Activated CD4-positive, alpha-beta memory T cell treated with anti-CD3 and anti-CD28 coated beads, Interleukin-2, amount 10 ng/mL, durations not matched to agents 7 days and 5 days (primary cell): ENCODE measurements around the gene NUDT5. TPM values are rescaled to one million over a fixed set of nuclear protein-coding genes. Genes with fewer than 3 reads are reported as not detected.

Experiments used
- CTCF ChIA-PET: fragments of 350-600 bp; sonication (Branson Sonifier 250); formaldehyde crosslinking; loops from one replicate; lab custom pipeline; 2021; ENCODE audit warnings: antibody characterized with exemption, inconsistent platforms; lab: Charles Lee
- POLR2A ChIA-PET: fragments of 350-600 bp; sonication (Branson Sonifier 250); formaldehyde crosslinking; loops from one replicate; lab custom pipeline; 2021; ENCODE audit warnings: antibody characterized with exemption; lab: Charles Lee
- DNase-seq: peaks from one replicate; pipeline ENCODE4 v3.0.0-alpha.2; 2020
- H3K27ac Mint-ChIP-seq: one replicate; pipeline ENCODE4 v1.8.0; 2021; ENCODE audit warnings: mild to moderate bottlenecking, mixed read lengths
- H3K27me3 Mint-ChIP-seq: one replicate; pipeline ENCODE4 v1.8.0; 2021; ENCODE audit warnings: mixed read lengths
- H3K36me3 Mint-ChIP-seq: one replicate; pipeline ENCODE4 v1.8.0; 2021; ENCODE audit warnings: low read depth, mixed read lengths
- H3K4me1 Mint-ChIP-seq: one replicate; pipeline ENCODE4 v1.8.0; 2021; ENCODE audit warnings: mixed read lengths
- H3K4me3 Mint-ChIP-seq: one replicate; pipeline ENCODE4 v1.8.0; 2021; ENCODE audit warnings: mild to moderate bottlenecking, mixed read lengths
- H3K9me3 Mint-ChIP-seq: one replicate; pipeline ENCODE4 v1.8.0; 2021; ENCODE audit warnings: mixed read lengths
- total RNA-seq, 2 experiments: library from RNA; stranded (reverse); gene quantifications; one replicate each; pipeline ENCODE4 v1.2.3, GENCODE V29; 2021

Gene NUDT5
- total RNA-seq, 2 experiments from 2014 or later, result 91.6 to 91.7 TPM

DNA sequence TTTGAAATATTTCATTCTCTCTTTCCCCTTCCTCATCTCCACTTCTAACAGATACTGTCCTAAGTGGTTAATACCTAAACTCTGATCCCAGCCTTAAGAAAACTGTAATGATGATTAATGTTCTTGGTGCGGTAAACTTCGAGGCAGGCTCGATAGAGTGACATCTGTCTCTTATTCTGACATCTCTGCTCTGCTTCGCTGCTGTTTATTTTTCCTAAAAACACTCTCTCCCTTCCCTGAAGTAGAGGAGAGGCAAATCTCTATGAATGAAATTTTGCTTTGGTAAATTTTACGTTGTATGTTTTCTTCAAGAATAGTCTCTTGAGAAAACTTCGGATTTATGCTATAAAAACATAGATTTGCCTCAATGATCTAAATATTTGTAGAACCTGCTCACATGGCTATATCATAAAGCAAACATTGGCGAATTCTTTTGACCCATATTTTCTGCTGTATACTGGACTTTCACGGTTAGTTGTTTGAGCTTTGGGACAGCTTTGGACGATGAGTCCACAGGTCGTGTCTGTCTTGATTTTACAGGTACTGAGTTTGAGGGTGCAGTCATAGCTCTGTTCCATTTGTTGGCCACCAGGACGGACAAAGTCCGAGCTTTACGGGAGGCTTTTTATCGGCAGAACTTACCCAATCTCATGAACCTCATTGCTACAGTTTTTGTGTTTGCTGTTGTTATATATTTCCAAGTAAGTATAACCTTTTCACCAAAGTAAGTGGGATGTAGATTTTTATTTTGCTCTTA is 39.1 kb downstream of the NUDT5 start:
- H3K27ac Mint-ChIP-seq, result no peak overlapping the region
- ChIA-PET POLR2A (no interaction called here), CTCF (no interaction called here)
- peaks cover 37% of the 10 kb centered on the region for H3K36me3 Mint-ChIP-seq
- H3K27me3 Mint-ChIP-seq, result no peaks in the 10 kb centered on the region
- no peaks in the 10 kb centered on the region for H3K9me3 Mint-ChIP-seq
- H3K4me3 Mint-ChIP-seq, result no peak overlapping the region
- no peak for DNase-seq
- peaks cover 1% of the 10 kb centered on the region for H3K4me1 Mint-ChIP-seq

- POLR2A ChIA-PET, result no interaction called here
- DNase-seq, result no peak
- Mint-ChIP-seq H3K4me1 (no peaks in the 10 kb centered on the region), H3K4me3 (no peak overlapping the region), H3K36me3 (peaks cover 35% of the 10 kb centered on the region), H3K9me3 (no peaks in the 10 kb centered on the region), H3K27me3 (no peaks in the 10 kb centered on the region), H3K27ac (no peak overlapping the region)
- CTCF ChIA-PET, result no interaction called here
Measured at GRCh38 chr10:12154516-12154915, 41.2 kb downstream of the NUDT5 start.

DNA sequence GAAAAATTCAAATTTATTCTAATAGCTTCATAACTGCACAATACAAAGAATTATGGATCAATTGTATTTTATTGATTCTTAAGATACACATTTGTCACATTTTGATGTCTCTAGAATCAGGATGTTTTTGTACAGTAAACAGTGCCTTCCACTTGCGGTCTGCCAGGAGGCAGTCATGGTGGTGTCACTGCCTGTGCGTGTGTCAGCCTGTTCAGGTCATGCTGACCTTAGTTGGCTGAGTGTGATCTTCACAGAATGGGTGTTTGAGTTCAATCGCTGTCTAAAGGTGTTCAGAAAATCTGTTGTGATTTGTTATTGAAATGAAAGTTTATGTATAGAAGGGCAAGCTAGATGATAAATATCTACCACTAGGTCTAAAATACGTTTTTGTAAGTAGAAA is 45.5 kb downstream of the NUDT5 start:
- CTCF ChIA-PET, result no interaction called here
- Mint-ChIP-seq H3K27me3 (no peaks in the 10 kb centered on the region), H3K9me3 (no peaks in the 10 kb centered on the region), H3K4me1 (no peaks in the 10 kb centered on the region), H3K36me3 (peaks cover 37% of the 10 kb centered on the region), H3K4me3 (no peak overlapping the region), H3K27ac (no peak overlapping the region)
- no peak for DNase-seq
- POLR2A ChIA-PET, result no interaction called here

GRCh38 chr10:12144538-12144937 is 51.2 kb downstream of the NUDT5 start:
- peaks cover 47% of the 10 kb centered on the region for H3K36me3 Mint-ChIP-seq
- H3K27me3 Mint-ChIP-seq, result no peaks in the 10 kb centered on the region
- ChIA-PET CTCF (interaction anchor here (0.6 kb wide), 1 partner anchor 36 kb away, joined by 3 read pairs; no protein-coding TSS in a partner anchor), POLR2A (no interaction called here)
- no peak for DNase-seq
- no peaks in the 10 kb centered on the region for H3K4me1 Mint-ChIP-seq
- H3K9me3 Mint-ChIP-seq, result no peaks in the 10 kb centered on the region
- H3K27ac Mint-ChIP-seq, result no peak overlapping the region
- no peak overlapping the region for H3K4me3 Mint-ChIP-seq

GRCh38 chr10:12140038-12140437 is 55.7 kb downstream of the NUDT5 start:
- H3K4me3 Mint-ChIP-seq, result no peak overlapping the region
- H3K4me1 Mint-ChIP-seq, result no peaks in the 10 kb centered on the region
- H3K27ac Mint-ChIP-seq, result no peak overlapping the region
- H3K36me3 Mint-ChIP-seq, result peaks cover 55% of the 10 kb centered on the region
- H3K9me3 Mint-ChIP-seq, result no peaks in the 10 kb centered on the region
- no peak for DNase-seq
- ChIA-PET POLR2A (no interaction called here), CTCF (interaction anchor here (0.7 to 1.5 kb wide), 2 partner anchors 10 to 209 kb away, joined by 3 read pairs; no protein-coding TSS in a partner anchor)
- no peaks in the 10 kb centered on the region for H3K27me3 Mint-ChIP-seq

DNA sequence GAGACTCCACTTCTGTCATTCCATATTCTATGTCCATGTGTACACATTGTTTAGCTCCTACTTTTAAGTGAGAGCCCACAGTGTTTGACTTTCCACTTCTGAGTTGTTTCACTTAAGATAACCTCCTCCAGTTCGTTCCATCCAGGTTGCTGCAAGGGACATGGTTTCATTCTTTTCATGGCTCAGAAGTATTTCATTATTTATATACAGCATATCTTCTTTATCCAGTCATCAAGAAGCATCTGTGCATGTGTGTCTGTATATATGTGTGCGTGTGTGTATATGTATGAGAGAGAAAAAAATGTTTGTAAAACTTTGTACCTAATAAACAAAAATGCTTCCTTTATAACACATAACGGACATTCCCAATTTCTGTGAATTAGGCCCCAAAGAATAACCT is 60.1 kb downstream of the NUDT5 start:
- no peaks in the 10 kb centered on the region for H3K27me3 Mint-ChIP-seq
- peaks cover 12% of the 10 kb centered on the region for H3K4me1 Mint-ChIP-seq
- H3K9me3 Mint-ChIP-seq, result no peaks in the 10 kb centered on the region
- no peak overlapping the region for H3K4me3 Mint-ChIP-seq
- POLR2A ChIA-PET, result interaction anchor here (0.8 kb wide), 1 partner anchor 60 kb away, joined by 3 read pairs; the partner anchor contains the start of genes CDC123 and NUDT5
- no peak for DNase-seq
- H3K27ac Mint-ChIP-seq, result no peak overlapping the region
- H3K36me3 Mint-ChIP-seq, result peaks cover 36% of the 10 kb centered on the region
- CTCF ChIA-PET, result no interaction called here

- no peaks in the 10 kb centered on the region for H3K27me3 Mint-ChIP-seq
- ChIA-PET POLR2A (interaction anchor here (0.7 to 1.4 kb wide), 6 partner anchors 9 to 88 kb away, joined by 3 to 7 read pairs (median 4); partner anchors contain the start of genes CDC123, NUDT5 and UPF2), CTCF (interaction anchor here (0.6 to 1.3 kb wide), 4 partner anchors 10 to 87 kb away, joined by 3 to 4 read pairs (median 3); partner anchors contain the start of genes DHTKD1 and UPF2)
- H3K4me3 Mint-ChIP-seq, result peak overlapping the region; percentile 80
- no peaks in the 10 kb centered on the region for H3K9me3 Mint-ChIP-seq
- peak; percentile 47 for DNase-seq
- H3K4me1 Mint-ChIP-seq, result peaks cover 34% of the 10 kb centered on the region
- H3K36me3 Mint-ChIP-seq, result peaks cover 15% of the 10 kb centered on the region
- H3K27ac Mint-ChIP-seq, result peak overlapping the region; percentile 63
Measured at GRCh38 chr10:12130237-12130872, 65.3 kb downstream of the NUDT5 start.

DNA sequence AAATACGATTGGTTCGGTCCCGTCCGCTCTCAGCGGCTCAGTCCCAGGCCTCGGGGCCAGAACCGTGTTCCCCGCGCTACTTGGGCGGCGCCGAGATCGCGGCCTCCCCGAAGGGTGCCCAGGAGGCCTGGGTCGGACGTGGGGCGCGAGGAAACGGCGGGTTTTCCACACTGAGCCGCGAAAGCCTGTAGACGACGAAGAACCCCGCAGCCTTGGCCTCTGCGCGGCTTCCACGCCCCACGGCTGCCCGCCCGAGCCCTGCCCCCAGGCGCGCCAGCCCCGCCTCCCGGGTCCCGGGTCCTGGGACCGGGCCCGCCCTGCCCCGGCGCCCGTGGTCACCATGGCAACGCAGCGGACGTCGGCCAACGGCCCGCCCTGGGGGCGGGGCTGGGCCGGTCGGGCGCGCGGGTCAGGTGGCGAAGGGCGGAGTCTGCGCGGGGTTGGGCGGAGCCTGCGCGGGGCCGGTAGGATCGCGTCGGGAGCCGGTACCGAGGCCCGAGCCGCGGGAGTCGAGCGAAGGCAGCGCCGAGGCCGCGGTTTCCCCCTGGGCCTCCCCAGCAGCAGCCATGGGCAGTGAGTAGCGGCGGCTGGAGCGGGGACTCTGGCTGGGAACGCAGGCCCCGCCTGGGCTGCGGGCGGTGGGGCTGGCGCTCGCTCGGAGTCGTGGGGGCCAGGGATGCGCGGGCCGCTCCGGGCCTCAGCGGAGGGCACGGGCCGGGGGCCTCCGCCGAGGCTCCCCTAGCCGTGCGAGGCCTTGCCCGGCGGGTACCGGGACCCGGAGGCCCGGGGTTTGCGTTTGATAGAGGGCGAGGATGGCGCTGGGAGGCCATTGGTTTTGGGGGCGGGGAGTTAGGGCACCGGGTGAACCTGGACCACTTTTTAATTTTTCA is 66.2 kb downstream of the NUDT5 start, which contains the start of gene SEC61A2:
Gene SEC61A2 (plus strand): TSS at position 456 of the 890 bp plus-strand sequence. CDS start 111 bp downstream, at position 567.
- POLR2A ChIA-PET, result interaction anchor here (0.7 to 1.4 kb wide), 7 partner anchors 8 to 87 kb away, joined by 3 to 7 read pairs (median 3); partner anchors contain the start of genes CDC123, NUDT5 and UPF2
- H3K9me3 Mint-ChIP-seq, result no peaks in the 10 kb centered on the region

GRCh38 chr10:12121673-12122072 is 74.0 kb downstream of the NUDT5 start:
- H3K27me3 Mint-ChIP-seq, result no peaks in the 10 kb centered on the region
- H3K36me3 Mint-ChIP-seq, result peaks cover 55% of the 10 kb centered on the region
- DNase-seq, result no peak
- H3K27ac Mint-ChIP-seq, result peak overlapping the region; percentile 89
- H3K9me3 Mint-ChIP-seq, result no peaks in the 10 kb centered on the region
- H3K4me1 Mint-ChIP-seq, result peaks cover 32% of the 10 kb centered on the region
- ChIA-PET POLR2A (interaction anchor here (1.2 to 2.1 kb wide), 2 partner anchors 9 to 74 kb away, joined by 5 to 9 read pairs; partner anchors contain the start of genes CDC123 and NUDT5), CTCF (no interaction called here)
- H3K4me3 Mint-ChIP-seq, result no peak overlapping the region

More for the DNA sequence above, 66.2 kb downstream of the NUDT5 start, which contains the start of gene SEC61A2:
- Mint-ChIP-seq H3K4me3 (peak within 1 kb of the TSS; percentile 80), H3K4me1 (peaks cover 36% of the 10 kb centered on the region), H3K36me3 (peaks cover 19% of the 10 kb centered on the region), H3K27me3 (no peaks in the 10 kb centered on the region), H3K27ac (peak within 1 kb of the TSS; percentile 80)
- DNase-seq, result peak; percentile 98
- CTCF ChIA-PET, result interaction anchor here (1.0 to 1.3 kb wide), 3 partner anchors 11 to 86 kb away, joined by 3 to 4 read pairs (median 3); partner anchors contain the start of genes DHTKD1 and UPF2

Other genes with a start within 250 kb of the NUDT5 start
- 10 to 100 TPM; 26.7 to 28.5 TPM for gene UPF2, start 153.1 kb downstream of the NUDT5 start, total RNA-seq
- 10 to 100 TPM; 16.9 to 17.8 TPM for gene DHTKD1, start 126.9 kb downstream of the NUDT5 start, total RNA-seq
- gene SEC61A2, start 66.2 kb downstream of the NUDT5 start, total RNA-seq, result 10 to 100 TPM; 11.7 to 12.8 TPM
- gene CDC123, start 297 bp upstream of the NUDT5 start, total RNA-seq, result 10 to 100 TPM; 89.5 to 95.1 TPM
- 10 to 100 TPM; 16.7 to 17.8 TPM for gene CAMK1D, start 153.7 kb upstream of the NUDT5 start, total RNA-seq